GM23248 (cell line): Measurements from ENCODE around the gene HOMER2. TPM values are rescaled to one million over a fixed set of nuclear protein-coding genes. Genes with fewer than 3 reads are reported as not detected.

Experiments
- DNase-seq: peaks from one replicate; pipeline ENCODE4 v3.0.0-alpha.2; 2015
- H2AFZ ChIP-seq: fragments of 200-600 bp; sonication (generic); 2 replicates; pipeline ENCODE4 v1.6.1; 2016; ENCODE audit warnings: antibody characterized with exemption
- H3F3A ChIP-seq: fragments of 200-600 bp; sonication (generic); 2 replicates; pipeline ENCODE4 v1.6.1; 2016; ENCODE audit warnings: mild to moderate bottlenecking, antibody characterized with exemption, mixed run types; ENCODE audit not compliant: insufficient read depth
- H3K27ac ChIP-seq: fragments of 200-600 bp; sonication (generic); 2 replicates; pipeline ENCODE4 v1.5.1; 2016; ENCODE audit warnings: mild to moderate bottlenecking
- H3K27me3 ChIP-seq: fragments of 200-600 bp; sonication (generic); replicated peaks from 2 replicates; pipeline ENCODE4 v1.6.1; 2016; ENCODE audit warnings: mild to moderate bottlenecking; ENCODE audit not compliant: insufficient read depth
- H3K36me3 ChIP-seq: fragments of 200-600 bp; sonication (generic); 2 replicates; pipeline ENCODE4 v1.6.1; 2016; ENCODE audit warnings: low read depth, mild to moderate bottlenecking
- H3K4me1 ChIP-seq: fragments of 200-600 bp; sonication (generic); 2 replicates; pipeline ENCODE4 v1.6.1; 2016; ENCODE audit warnings: mild to moderate bottlenecking; ENCODE audit not compliant: insufficient read depth
- H3K4me2 ChIP-seq: fragments of 200-600 bp; sonication (generic); one replicate; pipeline ENCODE4 v1.6.1; 2016; ENCODE audit warnings: mild to moderate bottlenecking; ENCODE audit not compliant: unreplicated experiment
- H3K4me3 ChIP-seq: fragments of 200-600 bp; sonication (generic); 2 replicates; pipeline ENCODE4 v1.5.1; 2016; ENCODE audit warnings: mild to moderate bottlenecking
- H3K79me2 ChIP-seq: fragments of 200-600 bp; sonication (generic); 2 replicates; pipeline ENCODE4 v1.6.1; 2016; ENCODE audit warnings: mild to moderate bottlenecking; ENCODE audit not compliant: insufficient read depth
- H3K9ac ChIP-seq: fragments of 200-600 bp; sonication (generic); 2 replicates; pipeline ENCODE4 v1.6.1; 2016; ENCODE audit warnings: mild to moderate bottlenecking
- H3K9me2 ChIP-seq: fragments of 200-600 bp; sonication (generic); 2 replicates; pipeline ENCODE4 v1.6.1; 2016; ENCODE audit warnings: mixed run types, mild to moderate bottlenecking, moderate library complexity; ENCODE audit not compliant: insufficient read depth
- H3K9me3 ChIP-seq: fragments of 200-600 bp; sonication (generic); one replicate; pipeline ENCODE4 v1.6.1; 2017; ENCODE audit warnings: low read depth
- H4K20me1 ChIP-seq: fragments of 200-600 bp; sonication (generic); 2 replicates; pipeline ENCODE4 v1.6.0; 2016; ENCODE audit not compliant: insufficient read depth
- EZH2 ChIP-seq: fragments of 200-600 bp; sonication (generic); IDR thresholded peaks from 2 replicates; pipeline ENCODE4 v1.6.1; 2018; ENCODE audit warnings: antibody characterized with exemption, mild to moderate bottlenecking; ENCODE audit not compliant: insufficient read depth, poor library complexity, severe bottlenecking
- EZH2phosphoT487 ChIP-seq: fragments of 200-600 bp; sonication (generic); IDR thresholded peaks from 2 replicates; pipeline ENCODE4 v1.6.1; 2018; ENCODE audit warnings: antibody characterized with exemption, moderate library complexity, mild to moderate bottlenecking, low read depth; ENCODE audit not compliant: insufficient read depth
- WGBS, 2 experiments: methylation state at CpG; one replicate each; pipeline ENCODE4 v1.1.6; 2015 to 2017; ENCODE audit warnings: low lambda C conversion rate in 2 of 2, low coverage in 1 of 2; ENCODE audit errors: missing lambda C conversion rate in 2 of 2; 5-methylcytosine and 5-hydroxymethylcytosine counted together
- in situ Hi-C: fragments of 300-500 bp; cut with MboI; formaldehyde crosslinking; loops from 2 replicates; pipeline ENCODE4 v1.15.0; 2020
- polyA plus RNA-seq: library from polyadenylated mRNA; unstranded; fragments of >200 nt; fragmentation: Nextera tagmentation; extraction: Ambion mirVana; gene quantifications from 2 replicates; pipeline ENCODE4 v1.2.1, GENCODE V29; 2016
- total RNA-seq: library from RNA; depleted of rRNA; stranded (reverse); fragments of >200 nt; shearing (Covaris generic); gene quantifications from 2 replicates; pipeline ENCODE4 v1.2.3, GENCODE V29; 2014

Gene HOMER2
- total and polyA plus RNA-seq, 2 experiments from 2014 or later: 9.0 to 17.0 TPM

DNA sequence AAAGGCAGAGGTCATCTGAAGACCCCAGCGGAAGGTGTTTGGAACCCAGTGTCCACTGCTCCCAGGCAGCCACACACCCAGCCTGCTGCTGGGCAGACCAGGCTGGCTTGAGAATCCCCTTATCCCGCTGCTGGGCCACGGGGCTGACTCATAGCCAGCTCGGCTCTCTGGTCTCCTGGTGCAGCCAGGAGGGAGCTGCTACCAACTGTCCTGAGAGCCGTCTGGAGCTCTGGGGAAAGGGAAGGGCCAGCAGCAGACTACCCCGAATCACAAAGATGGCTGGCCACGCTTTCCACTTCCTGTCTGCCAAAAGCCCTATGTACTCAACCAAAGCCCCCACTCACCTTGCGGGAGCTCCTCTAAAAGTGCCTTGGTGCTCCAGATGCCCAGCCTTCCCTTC, 104.8 kb downstream of the HOMER2 start:
- TF ChIP-seq EZH2phosphoT487 (no peak), EZH2 (no peak)
- Histone ChIP-seq H3K27me3 (no peaks in the 10 kb centered on the region), H4K20me1 (no peaks in the 10 kb centered on the region), H3K9me3 (no peaks in the 10 kb centered on the region), H3K4me1 (peaks cover 4% of the 10 kb centered on the region), H3F3A (peaks cover 4% of the 10 kb centered on the region; the same call in 1 of the 2 replicates), H3K9ac (no peak overlapping the region), H2AFZ (no peak overlapping the region), H3K79me2 (no peaks in the 10 kb centered on the region), H3K27ac (no peak overlapping the region), H3K36me3 (no peaks in the 10 kb centered on the region), H3K9me2 (no peaks in the 10 kb centered on the region), H3K4me2 (no peak overlapping the region), H3K4me3 (no peak overlapping the region)
- in situ Hi-C loops: no loop called here
- WGBS, 2 experiments: 46 to 51% methylated on average over 7 to 8 of the region's 8 CpGs
- DNase-seq: peak; percentile 19

- Histone ChIP-seq H3K4me2 (no peak overlapping the region), H3K9me3 (no peaks in the 10 kb centered on the region)
- in situ Hi-C loops: no loop called here
Observed at GRCh38 chr15:82846621-82847020, 105.9 kb downstream of the HOMER2 start.

GRCh38 chr15:82845686-82846085, 106.8 kb downstream of the HOMER2 start:
- Histone ChIP-seq H3K36me3 (no peaks in the 10 kb centered on the region), H3K4me1 (peaks cover 4% of the 10 kb centered on the region), H3F3A (peaks cover 9% of the 10 kb centered on the region; the same call in 1 of the 2 replicates), H3K9me2 (no peaks in the 10 kb centered on the region), H3K9ac (no peak overlapping the region), H2AFZ (no peak overlapping the region), H3K27ac (no peak overlapping the region), H4K20me1 (no peaks in the 10 kb centered on the region), H3K4me2 (no peak overlapping the region), H3K27me3 (no peaks in the 10 kb centered on the region), H3K9me3 (no peaks in the 10 kb centered on the region), H3K4me3 (no peak overlapping the region), H3K79me2 (no peaks in the 10 kb centered on the region)
- WGBS, 2 experiments: 64 to 70% methylated on average over 7 of the region's 7 CpGs
- in situ Hi-C loops: no loop called here
- TF ChIP-seq EZH2phosphoT487 (no peak), EZH2 (no peak)
- no peak for DNase-seq

More at GRCh38 chr15:82846621-82847020, 105.9 kb downstream of the HOMER2 start:
- no peak for DNase-seq
- Histone ChIP-seq H2AFZ (no peak overlapping the region), H3F3A (peaks cover 4% of the 10 kb centered on the region; the same call in 1 of the 2 replicates), H3K27me3 (no peaks in the 10 kb centered on the region), H3K4me1 (peaks cover 4% of the 10 kb centered on the region), H3K9me2 (no peaks in the 10 kb centered on the region), H3K9ac (no peak overlapping the region), H3K27ac (no peak overlapping the region), H3K4me3 (no peak overlapping the region), H3K36me3 (no peaks in the 10 kb centered on the region), H4K20me1 (no peaks in the 10 kb centered on the region), H3K79me2 (no peaks in the 10 kb centered on the region)
- TF ChIP-seq EZH2phosphoT487 (no peak), EZH2 (no peak)
- 96% methylated on average over 4 of the region's 4 CpGs for WGBS, 2 experiments

DNA sequence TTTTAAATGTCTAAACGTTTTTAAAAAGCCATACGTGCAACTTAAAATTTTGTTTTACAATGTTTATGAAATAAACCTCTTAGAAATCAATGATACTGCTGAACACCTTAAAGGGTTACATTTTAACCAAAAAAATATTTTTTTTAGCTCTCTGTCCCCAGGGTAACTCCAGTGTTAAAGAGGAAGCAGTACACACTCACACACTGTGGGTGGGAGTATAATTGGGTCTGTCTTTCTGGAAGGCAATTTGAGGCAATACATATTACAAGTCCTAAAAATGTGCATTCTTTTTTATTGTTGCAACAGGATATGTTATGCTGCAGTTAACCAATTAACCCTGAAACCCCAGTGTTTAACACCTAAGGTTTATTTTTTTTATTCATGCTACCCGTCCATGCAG, 109.0 kb downstream of the HOMER2 start:
- WGBS, 2 experiments: 88 to 89% methylated on average over 3 of the region's 3 CpGs
- H3K9ac ChIP-seq: no peak overlapping the region
- H4K20me1 ChIP-seq: no peaks in the 10 kb centered on the region
- H3K4me2 ChIP-seq: no peak overlapping the region
- no peak overlapping the region for H3K4me3 ChIP-seq
- H3K27ac ChIP-seq: no peak overlapping the region
- in situ Hi-C loops: no loop called here
- H3K9me2 ChIP-seq: no peaks in the 10 kb centered on the region
- H2AFZ ChIP-seq: no peak overlapping the region
- H3K4me1 ChIP-seq: no peaks in the 10 kb centered on the region
- H3K79me2 ChIP-seq: no peaks in the 10 kb centered on the region
- no peaks in the 10 kb centered on the region for H3K9me3 ChIP-seq
- no peak for DNase-seq
- H3K36me3 ChIP-seq: no peaks in the 10 kb centered on the region
- TF ChIP-seq EZH2phosphoT487: no peak
- no peak for TF ChIP-seq EZH2
- H3F3A ChIP-seq: peaks cover 11% of the 10 kb centered on the region; the same call in 1 of the 2 replicates
- H3K27me3 ChIP-seq: no peaks in the 10 kb centered on the region

- Histone ChIP-seq H3K36me3 (peaks cover 25% of the 10 kb centered on the region; the same call in 1 of the 2 replicates), H3F3A (peaks cover 11% of the 10 kb centered on the region; the same call in 1 of the 2 replicates), H3K9me2 (no peaks in the 10 kb centered on the region), H3K4me1 (no peaks in the 10 kb centered on the region), H3K9ac (no peak overlapping the region), H4K20me1 (no peaks in the 10 kb centered on the region), H3K4me2 (no peak overlapping the region), H3K4me3 (no peak overlapping the region), H3K27ac (no peak overlapping the region), H3K9me3 (no peaks in the 10 kb centered on the region), H3K79me2 (peaks cover 13% of the 10 kb centered on the region), H2AFZ (no peak overlapping the region), H3K27me3 (no peaks in the 10 kb centered on the region)
- WGBS, 2 experiments: 97 to 98% methylated on average over 4 of the region's 4 CpGs
- in situ Hi-C loops: no loop called here
- no peak for DNase-seq
- TF ChIP-seq EZH2phosphoT487: no peak
Observed at GRCh38 chr15:82840166-82840565, 112.4 kb downstream of the HOMER2 start.
